HepG2 (cell line): ENCODE measurements around the gene SPEM2. TPM values are rescaled to one million over a fixed set of nuclear protein-coding genes. Genes with fewer than 3 reads are reported as not detected.

Experiments used
- ATF1 ChIP-seq: IDR thresholded peaks from 2 replicates; pipeline ENCODE4 v1.6.1; 2016; ENCODE audit warnings: mild to moderate bottlenecking, control low read depth
- CEBPG ChIP-seq: IDR thresholded peaks from 2 replicates; pipeline ENCODE4 v1.6.1; 2016
- CHD2 ChIP-seq: IDR thresholded peaks from 2 replicates; pipeline ENCODE4 v1.6.1; 2011; ENCODE audit warnings: low read depth, low read length, improper control_type of control experiment
- CSRNP1 ChIP-seq: sonication (generic); formaldehyde crosslinking; IDR thresholded peaks from 2 replicates; pipeline ENCODE4 v1.8.1; 2023; ENCODE audit warnings: mild to moderate bottlenecking, missing genetic modification reagents
- KDM1A ChIP-seq: IDR thresholded peaks from 2 replicates; pipeline ENCODE4 v1.6.1; 2016; ENCODE audit warnings: missing compliant biosample characterization
- KDM5B ChIP-seq: sonication (generic); formaldehyde crosslinking; IDR thresholded peaks from 2 replicates; pipeline ENCODE4 v1.4.0; 2020; ENCODE audit warnings: missing genetic modification reagents, mild to moderate bottlenecking, borderline replicate concordance
- NFRKB ChIP-seq: fragments of 450-650 bp; IDR thresholded peaks from 2 replicates; pipeline ENCODE4 v1.6.1; 2017
- NONO ChIP-seq, 2 experiments: fragments of 450-650 bp in 1 of 2; sonication (generic) in 1 of 2; formaldehyde crosslinking in 1 of 2; IDR thresholded peaks in 1 of 2; conservative IDR thresholded peaks in 1 of 2; 2 replicates each; pipeline versions ENCODE4 v1.6.1 to v1.8.0; 2017 to 2022; ENCODE audit warnings: mild to moderate bottlenecking in 1 of 2, missing genetic modification reagents in 1 of 2, moderate library complexity in 1 of 2
- PAX8 ChIP-seq: sonication (generic); formaldehyde crosslinking; IDR thresholded peaks from 2 replicates; pipeline ENCODE4 v1.8.0; 2022; ENCODE audit warnings: mild to moderate bottlenecking, missing genetic modification reagents, borderline replicate concordance
- PHF20 ChIP-seq: sonication (generic); formaldehyde crosslinking; IDR thresholded peaks from 2 replicates; pipeline ENCODE4 v1.5.0; 2020; ENCODE audit warnings: mild to moderate bottlenecking, missing genetic modification reagents
- ZFX ChIP-seq: sonication (generic); formaldehyde crosslinking; IDR thresholded peaks from 2 replicates; pipeline ENCODE4 v1.4.0; 2020; ENCODE audit warnings: mild to moderate bottlenecking, low read depth, missing genetic modification reagents, moderate library complexity
- ZNF121 ChIP-seq: sonication (generic); formaldehyde crosslinking; IDR thresholded peaks from 2 replicates; pipeline ENCODE4 v1.5.0; 2020; ENCODE audit warnings: mild to moderate bottlenecking, missing genetic modification reagents
- ZNF451 ChIP-seq: sonication (generic); formaldehyde crosslinking; IDR thresholded peaks from 2 replicates; pipeline ENCODE4 v1.5.0; 2020; ENCODE audit warnings: mild to moderate bottlenecking, missing genetic modification reagents
- ZNF556 ChIP-seq: sonication (generic); formaldehyde crosslinking; IDR thresholded peaks from 2 replicates; pipeline ENCODE4 v1.4.0; 2020; ENCODE audit warnings: mild to moderate bottlenecking, missing genetic modification reagents, borderline replicate concordance
- ZXDC ChIP-seq: sonication (generic); formaldehyde crosslinking; IDR thresholded peaks from 2 replicates; pipeline ENCODE4 v1.5.0; 2020; ENCODE audit warnings: mild to moderate bottlenecking, missing genetic modification reagents
- polyA plus RNA-seq, 8 experiments: library from polyadenylated mRNA; depleted of rRNA in 3 of 8; stranded (reverse) in 7 of 8; unstranded in 1 of 8; fragments of >200 nt; fragmentation: Illumina TruSeq in 4 of 8; extraction: Trizol in 4 of 8; gene quantifications; 2 replicates each; pipeline versions ENCODE4 v1.2.1 to v1.2.3, GENCODE V29; 2011 to 2016; ENCODE audit warnings: low read depth in 4 of 8, missing spikeins in 1 of 8, mixed read lengths in 1 of 8; ENCODE audit not compliant: insufficient read depth in 1 of 8
- total RNA-seq, 5 experiments: library from RNA; depleted of rRNA; stranded (reverse); fragments of >200 nt; fragmentation: Illumina TruSeq; extraction: Trizol; gene quantifications; 2 replicates each; pipeline ENCODE4 v1.2.3, GENCODE V29; 2016; ENCODE audit warnings: low read depth in 1 of 5
- TF ChIP-seq, protein P1 (sequence below): sonication (generic); formaldehyde crosslinking; IDR thresholded peaks from 2 replicates; pipeline ENCODE4 v1.4.0; 2020; ENCODE audit warnings: low read depth, mild to moderate bottlenecking, missing genetic modification reagents
- TF ChIP-seq, protein P2 (sequence below): sonication (generic); formaldehyde crosslinking; IDR thresholded peaks from 2 replicates; pipeline ENCODE4 v1.5.1; 2020; ENCODE audit warnings: mild to moderate bottlenecking, missing genetic modification reagents
- TF ChIP-seq, protein P3 (sequence below): sonication (generic); formaldehyde crosslinking; IDR thresholded peaks from 2 replicates; pipeline ENCODE4 v1.4.0; 2020; ENCODE audit warnings: missing genetic modification reagents

Gene SPEM2
- total and polyA plus RNA-seq, 2 of the 13 experiments (the other 11 are each of a cell fraction or from before 2014, with no cell fraction given): not detected

GRCh38 chr17:7440113-7440833, 14.9 kb downstream of the SPEM2 start (continued):
- no peak for TF ChIP-seq NONO (IDR thresholded peaks at IDR 0.05)
- peak; percentile 34 for TF ChIP-seq NONO (CRISPR knock-in tag; conservative IDR thresholded peaks at IDR 0.05)
- TF ChIP-seq, protein P1, sequence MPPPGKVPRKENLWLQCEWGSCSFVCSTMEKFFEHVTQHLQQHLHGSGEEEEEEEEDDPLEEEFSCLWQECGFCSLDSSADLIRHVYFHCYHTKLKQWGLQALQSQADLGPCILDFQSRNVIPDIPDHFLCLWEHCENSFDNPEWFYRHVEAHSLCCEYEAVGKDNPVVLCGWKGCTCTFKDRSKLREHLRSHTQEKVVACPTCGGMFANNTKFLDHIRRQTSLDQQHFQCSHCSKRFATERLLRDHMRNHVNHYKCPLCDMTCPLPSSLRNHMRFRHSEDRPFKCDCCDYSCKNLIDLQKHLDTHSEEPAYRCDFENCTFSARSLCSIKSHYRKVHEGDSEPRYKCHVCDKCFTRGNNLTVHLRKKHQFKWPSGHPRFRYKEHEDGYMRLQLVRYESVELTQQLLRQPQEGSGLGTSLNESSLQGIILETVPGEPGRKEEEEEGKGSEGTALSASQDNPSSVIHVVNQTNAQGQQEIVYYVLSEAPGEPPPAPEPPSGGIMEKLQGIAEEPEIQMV: no peak
- 0 out of 2 replicates have a peak, but pooled peaks have one; percentile 1 for TF ChIP-seq PHF20 (CRISPR knock-in tag)
- peak; percentile 77 for TF ChIP-seq CSRNP1 (CRISPR knock-in tag)
- TF ChIP-seq KDM1A: no peak
- TF ChIP-seq KDM5B (CRISPR knock-in tag): no peak
- TF ChIP-seq ZXDC (CRISPR knock-in tag): no peak
- TF ChIP-seq NFRKB: no peak
- TF ChIP-seq ZNF451 (CRISPR knock-in tag): 0 out of 2 replicates have a peak, but pooled peaks have one; percentile 58
- TF ChIP-seq, protein P2, sequence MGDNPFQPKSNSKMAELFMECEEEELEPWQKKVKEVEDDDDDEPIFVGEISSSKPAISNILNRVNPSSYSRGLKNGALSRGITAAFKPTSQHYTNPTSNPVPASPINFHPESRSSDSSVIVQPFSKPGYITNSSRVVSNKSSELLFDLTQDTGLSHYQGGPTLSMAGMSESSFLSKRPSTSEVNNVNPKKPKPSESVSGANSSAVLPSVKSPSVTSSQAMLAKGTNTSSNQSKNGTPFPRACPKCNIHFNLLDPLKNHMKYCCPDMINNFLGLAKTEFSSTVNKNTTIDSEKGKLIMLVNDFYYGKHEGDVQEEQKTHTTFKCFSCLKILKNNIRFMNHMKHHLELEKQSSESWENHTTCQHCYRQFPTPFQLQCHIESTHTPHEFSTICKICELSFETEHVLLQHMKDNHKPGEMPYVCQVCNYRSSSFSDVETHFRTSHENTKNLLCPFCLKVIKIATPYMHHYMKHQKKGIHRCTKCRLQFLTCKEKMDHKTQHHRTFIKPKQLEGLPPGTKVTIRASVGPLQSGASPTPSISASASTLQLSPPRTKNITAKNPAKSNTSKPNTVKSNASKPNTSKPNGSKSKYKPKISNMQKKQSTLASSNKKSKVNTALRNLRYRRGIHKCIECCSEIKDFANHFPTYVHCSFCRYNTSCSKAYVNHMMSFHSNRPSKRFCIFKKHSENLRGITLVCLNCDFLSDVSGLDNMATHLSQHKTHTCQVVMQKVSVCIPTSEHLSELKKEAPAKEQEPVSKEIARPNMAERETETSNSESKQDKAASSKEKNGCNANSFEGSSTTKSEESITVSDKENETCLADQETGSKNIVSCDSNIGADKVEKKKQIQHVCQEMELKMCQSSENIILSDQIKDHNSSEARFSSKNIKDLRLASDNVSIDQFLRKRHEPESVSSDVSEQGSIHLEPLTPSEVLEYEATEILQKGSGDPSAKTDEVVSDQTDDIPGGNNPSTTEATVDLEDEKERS (CRISPR knock-in tag): no peak
- TF ChIP-seq ZNF121 (CRISPR knock-in tag): no peak
- TF ChIP-seq ZNF556 (CRISPR knock-in tag): 0 out of 2 replicates have a peak, but pooled peaks have one; percentile 21
- TF ChIP-seq CEBPG (CRISPR knock-in tag): 0 out of 2 replicates have a peak, but pooled peaks have one; percentile 3
- peak; percentile 34 for TF ChIP-seq ZFX
- TF ChIP-seq PAX8 (CRISPR knock-in tag): no peak
- TF ChIP-seq, protein P3, sequence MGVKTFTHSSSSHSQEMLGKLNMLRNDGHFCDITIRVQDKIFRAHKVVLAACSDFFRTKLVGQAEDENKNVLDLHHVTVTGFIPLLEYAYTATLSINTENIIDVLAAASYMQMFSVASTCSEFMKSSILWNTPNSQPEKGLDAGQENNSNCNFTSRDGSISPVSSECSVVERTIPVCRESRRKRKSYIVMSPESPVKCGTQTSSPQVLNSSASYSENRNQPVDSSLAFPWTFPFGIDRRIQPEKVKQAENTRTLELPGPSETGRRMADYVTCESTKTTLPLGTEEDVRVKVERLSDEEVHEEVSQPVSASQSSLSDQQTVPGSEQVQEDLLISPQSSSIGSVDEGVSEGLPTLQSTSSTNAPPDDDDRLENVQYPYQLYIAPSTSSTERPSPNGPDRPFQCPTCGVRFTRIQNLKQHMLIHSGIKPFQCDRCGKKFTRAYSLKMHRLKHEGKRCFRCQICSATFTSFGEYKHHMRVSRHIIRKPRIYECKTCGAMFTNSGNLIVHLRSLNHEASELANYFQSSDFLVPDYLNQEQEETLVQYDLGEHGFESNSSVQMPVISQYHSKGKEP (CRISPR knock-in tag): no peak
- peak; percentile 90 for TF ChIP-seq CHD2
- no peak for TF ChIP-seq ATF1 (CRISPR knock-in tag)
